Mononuclear cell (primary cell): ENCODE measurements around the gene INHA. TPM values are rescaled to one million over a fixed set of nuclear protein-coding genes. Genes with fewer than 3 reads are reported as not detected.

ENCODE experiments used
- H3K27me3 ChIP-seq: 2 replicates; pipeline ENCODE4 v1.6.0; 2011; ENCODE audit warnings: low read length, control low read depth; ENCODE audit not compliant: insufficient read depth
- H3K4me1 ChIP-seq: 2 replicates; pipeline ENCODE4 v1.5.1; 2011; ENCODE audit warnings: mild to moderate bottlenecking, low read length, control low read depth; ENCODE audit not compliant: insufficient read depth
- H3K4me3 ChIP-seq: 2 replicates; pipeline ENCODE4 v1.5.1; 2011; ENCODE audit warnings: mild to moderate bottlenecking, low read length, moderate library complexity
- H3K9me3 ChIP-seq: 2 replicates; pipeline ENCODE4 v1.5.1; 2011; ENCODE audit warnings: low read depth, mild to moderate bottlenecking, control low read depth, low read length
- total RNA-seq: library from RNA; depleted of rRNA; stranded (reverse); fragments of >200 nt; gene quantifications from one replicate; pipeline ENCODE4 v1.2.3, GENCODE V29; 2012

The INHA gene
- total RNA-seq, 1 donor = not detected

GRCh38 chr2:219548990-219549389, 23.1 kb upstream of the INHA start:
- Histone ChIP-seq H3K4me3 (no peak overlapping the region), H3K9me3 (no peaks in the 10 kb centered on the region), H3K27me3 (peaks cover 33% of the 10 kb centered on the region), H3K4me1 (peaks cover 17% of the 10 kb centered on the region)

- Histone ChIP-seq H3K4me3 (no peak overlapping the region), H3K9me3 (no peaks in the 10 kb centered on the region), H3K4me1 (peaks cover 12% of the 10 kb centered on the region), H3K27me3 (peaks cover 34% of the 10 kb centered on the region)
These were observed 22.5 kb upstream of the INHA start for GRCh38 chr2:219549619-219550018.

GRCh38 chr2:219551441-219552381, 20.4 kb upstream of the INHA start:
- H3K4me3 ChIP-seq = no peak overlapping the region

GRCh38 chr2:219552382-219553167, 19.5 kb upstream of the INHA start:
- Histone ChIP-seq H3K9me3 (no peaks in the 10 kb centered on the region), H3K4me3 (peak overlapping the region; percentile 36), H3K4me1 (peaks cover 12% of the 10 kb centered on the region), H3K27me3 (peaks cover 29% of the 10 kb centered on the region)

More at GRCh38 chr2:219551441-219552381, 20.4 kb upstream of the INHA start:
- peaks cover 12% of the 10 kb centered on the region for H3K4me1 ChIP-seq
- H3K27me3 ChIP-seq = peaks cover 29% of the 10 kb centered on the region
- no peaks in the 10 kb centered on the region for H3K9me3 ChIP-seq

GRCh38 chr2:219553168-219553417, 19.0 kb upstream of the INHA start:
- Histone ChIP-seq H3K4me3 (no peak overlapping the region), H3K9me3 (no peaks in the 10 kb centered on the region), H3K27me3 (peaks cover 29% of the 10 kb centered on the region), H3K4me1 (peaks cover 12% of the 10 kb centered on the region)

GRCh38 chr2:219553463-219553963, 18.6 kb upstream of the INHA start:
- Histone ChIP-seq H3K27me3 (peaks cover 29% of the 10 kb centered on the region), H3K4me1 (peaks cover 12% of the 10 kb centered on the region), H3K4me3 (no peak overlapping the region), H3K9me3 (no peaks in the 10 kb centered on the region)

- no peaks in the 10 kb centered on the region for H3K9me3 ChIP-seq
- H3K4me1 ChIP-seq = peaks cover 12% of the 10 kb centered on the region
- peaks cover 29% of the 10 kb centered on the region for H3K27me3 ChIP-seq
- H3K4me3 ChIP-seq = no peak overlapping the region
These were observed 17.8 kb upstream of the INHA start for GRCh38 chr2:219554350-219554749.

GRCh38 chr2:219555956-219556355, 16.2 kb upstream of the INHA start:
- Histone ChIP-seq H3K27me3 (peaks cover 26% of the 10 kb centered on the region), H3K9me3 (no peaks in the 10 kb centered on the region), H3K4me3 (no peak overlapping the region), H3K4me1 (peaks cover 12% of the 10 kb centered on the region)

GRCh38 chr2:219556413-219556812, 15.7 kb upstream of the INHA start:
- Histone ChIP-seq H3K4me1 (peaks cover 12% of the 10 kb centered on the region), H3K27me3 (peaks cover 26% of the 10 kb centered on the region), H3K9me3 (no peaks in the 10 kb centered on the region), H3K4me3 (no peak overlapping the region)

GRCh38 chr2:219557320-219557719, 14.8 kb upstream of the INHA start:
- peaks cover 21% of the 10 kb centered on the region for H3K27me3 ChIP-seq
- no peaks in the 10 kb centered on the region for H3K9me3 ChIP-seq
- H3K4me1 ChIP-seq = peaks cover 7% of the 10 kb centered on the region
- H3K4me3 ChIP-seq = no peak overlapping the region

- H3K27me3 ChIP-seq = peaks cover 15% of the 10 kb centered on the region
- H3K9me3 ChIP-seq = no peaks in the 10 kb centered on the region
- peaks cover 1% of the 10 kb centered on the region for H3K4me1 ChIP-seq
These were observed 14.0 kb upstream of the INHA start for GRCh38 chr2:219557791-219558785.

GRCh38 chr2:219559156-219559915, 12.8 kb upstream of the INHA start:
- H3K4me1 ChIP-seq = no peaks in the 10 kb centered on the region
- no peaks in the 10 kb centered on the region for H3K9me3 ChIP-seq
- peaks cover 3% of the 10 kb centered on the region for H3K27me3 ChIP-seq
- H3K4me3 ChIP-seq = no peak overlapping the region

More at GRCh38 chr2:219557791-219558785, 14.0 kb upstream of the INHA start:
- no peak overlapping the region for H3K4me3 ChIP-seq

- Histone ChIP-seq H3K4me3 (no peak overlapping the region), H3K9me3 (no peaks in the 10 kb centered on the region), H3K4me1 (no peaks in the 10 kb centered on the region), H3K27me3 (no peaks in the 10 kb centered on the region)
These were observed 11.8 kb upstream of the INHA start for GRCh38 chr2:219560037-219560892.
